Stimulated activated CD4-positive, alpha-beta T cell treated with anti-CD3 and anti-CD28 coated beads, TNF-alpha, amount 100 ng/mL, for 48 hours (primary cell): ENCODE results near the gene AKAP12.

Source experiments
- DNase-seq, 3 donors: peaks; one replicate each; pipeline ENCODE4 v3.0.0-alpha.2; 2020; ENCODE audit warnings: low read depth in 3 of 3

The AKAP12 gene

GRCh38 chr6:151279891-151280290 is 40.1 kb downstream of the AKAP12 start:
- no peak for DNase-seq

- no peak for DNase-seq
Observed at GRCh38 chr6:151280859-151281258, 41.1 kb downstream of the AKAP12 start.

GRCh38 chr6:151284012-151284411 is 44.2 kb downstream of the AKAP12 start:
- no peak for DNase-seq

- no peak for DNase-seq
Observed at GRCh38 chr6:151284548-151285017, 44.8 kb downstream of the AKAP12 start.

- DNase-seq: no peak
Observed at GRCh38 chr6:151285122-151285521, 45.4 kb downstream of the AKAP12 start.

- DNase-seq: no peak
Observed at GRCh38 chr6:151286214-151286613, 46.4 kb downstream of the AKAP12 start.

- no peak for DNase-seq
Observed at GRCh38 chr6:151288712-151289398, 49.1 kb downstream of the AKAP12 start.

GRCh38 chr6:151289399-151290007 is 49.7 kb downstream of the AKAP12 start:
- no peak for DNase-seq

GRCh38 chr6:151290877-151291721 is 51.3 kb downstream of the AKAP12 start:
- no peak for DNase-seq

- no peak for DNase-seq
Observed at GRCh38 chr6:151291722-151292059, 51.9 kb downstream of the AKAP12 start.

GRCh38 chr6:151292974-151293687 is 53.4 kb downstream of the AKAP12 start:
- no peak for DNase-seq

- no peak for DNase-seq
Observed at GRCh38 chr6:151293688-151294016, 53.9 kb downstream of the AKAP12 start.

GRCh38 chr6:151294561-151295101 is 54.9 kb downstream of the AKAP12 start:
- no peak for DNase-seq

GRCh38 chr6:151297886-151298285 is 58.1 kb downstream of the AKAP12 start:
- DNase-seq: no peak

GRCh38 chr6:151299011-151299410 is 59.2 kb downstream of the AKAP12 start:
- no peak for DNase-seq

GRCh38 chr6:151300267-151300991 is 60.7 kb downstream of the AKAP12 start:
- no peak for DNase-seq

GRCh38 chr6:151301547-151301946 is 61.8 kb downstream of the AKAP12 start:
- DNase-seq: no peak

- no peak for DNase-seq
Observed at GRCh38 chr6:151303231-151303630, 63.5 kb downstream of the AKAP12 start.

GRCh38 chr6:151306269-151306783 is 66.6 kb downstream of the AKAP12 start:
- no peak for DNase-seq

GRCh38 chr6:151307501-151307900 is 67.7 kb downstream of the AKAP12 start:
- DNase-seq: no peak

- DNase-seq: no peak
Observed at GRCh38 chr6:151309619-151310018, 69.9 kb downstream of the AKAP12 start.
